ENCODE results near the gene BABAM2.

DNA sequence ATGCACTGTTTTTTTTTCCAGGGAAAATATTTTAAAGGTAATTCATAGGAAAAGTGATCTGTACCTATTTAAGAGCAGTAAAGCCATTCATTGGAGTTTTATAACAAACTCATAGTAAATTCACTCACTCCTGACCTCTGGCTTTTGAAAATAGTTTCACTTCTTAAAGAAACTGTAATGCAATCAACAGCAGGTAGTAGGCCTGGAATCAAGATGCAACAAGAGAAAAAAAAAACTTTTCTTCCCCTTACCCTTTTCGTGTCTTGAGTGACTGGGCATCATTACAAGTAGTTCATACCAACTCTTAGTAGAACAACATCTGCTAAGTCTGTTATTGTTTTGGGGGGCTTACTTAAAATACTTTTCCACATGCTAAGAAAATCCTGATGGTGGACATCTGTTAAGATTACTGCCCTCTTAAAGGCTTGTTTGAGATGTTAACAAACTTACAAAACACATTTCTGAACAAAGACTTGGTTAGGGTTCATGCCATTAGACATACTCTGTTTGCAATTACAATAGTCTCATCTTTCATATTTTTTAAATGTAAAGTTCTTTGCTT lies 338.0 kb downstream of the BABAM2 start:
- TF ChIP-seq, protein P1, sequence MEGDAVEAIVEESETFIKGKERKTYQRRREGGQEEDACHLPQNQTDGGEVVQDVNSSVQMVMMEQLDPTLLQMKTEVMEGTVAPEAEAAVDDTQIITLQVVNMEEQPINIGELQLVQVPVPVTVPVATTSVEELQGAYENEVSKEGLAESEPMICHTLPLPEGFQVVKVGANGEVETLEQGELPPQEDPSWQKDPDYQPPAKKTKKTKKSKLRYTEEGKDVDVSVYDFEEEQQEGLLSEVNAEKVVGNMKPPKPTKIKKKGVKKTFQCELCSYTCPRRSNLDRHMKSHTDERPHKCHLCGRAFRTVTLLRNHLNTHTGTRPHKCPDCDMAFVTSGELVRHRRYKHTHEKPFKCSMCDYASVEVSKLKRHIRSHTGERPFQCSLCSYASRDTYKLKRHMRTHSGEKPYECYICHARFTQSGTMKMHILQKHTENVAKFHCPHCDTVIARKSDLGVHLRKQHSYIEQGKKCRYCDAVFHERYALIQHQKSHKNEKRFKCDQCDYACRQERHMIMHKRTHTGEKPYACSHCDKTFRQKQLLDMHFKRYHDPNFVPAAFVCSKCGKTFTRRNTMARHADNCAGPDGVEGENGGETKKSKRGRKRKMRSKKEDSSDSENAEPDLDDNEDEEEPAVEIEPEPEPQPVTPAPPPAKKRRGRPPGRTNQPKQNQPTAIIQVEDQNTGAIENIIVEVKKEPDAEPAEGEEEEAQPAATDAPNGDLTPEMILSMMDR (IDR thresholded peaks at IDR 0.05; ENCODE audit: poor library complexity), result peak; percentile 39
- TF ChIP-seq EZH2 (IDR thresholded peaks at IDR 0.05; ENCODE audit: borderline replicate concordance), result no peak

All from hepatocyte (in vitro differentiated cells).